Measurements from ENCODE around the gene LMO7.
"Not testable (repeated sequence)": the region's sequence is repeated elsewhere in the genome, so short reads cannot be mapped to it uniquely, and the experiment has no call there.

Gene LMO7

GRCh38 chr13:75699062-75699461 is 62.9 kb downstream of the LMO7 start:
- DNase-seq (ENCODE audit: low spot score): no peak

GRCh38 chr13:75699717-75700116 is 63.6 kb downstream of the LMO7 start:
- DNase-seq (ENCODE audit: low spot score): not testable (repeated sequence)

DNA sequence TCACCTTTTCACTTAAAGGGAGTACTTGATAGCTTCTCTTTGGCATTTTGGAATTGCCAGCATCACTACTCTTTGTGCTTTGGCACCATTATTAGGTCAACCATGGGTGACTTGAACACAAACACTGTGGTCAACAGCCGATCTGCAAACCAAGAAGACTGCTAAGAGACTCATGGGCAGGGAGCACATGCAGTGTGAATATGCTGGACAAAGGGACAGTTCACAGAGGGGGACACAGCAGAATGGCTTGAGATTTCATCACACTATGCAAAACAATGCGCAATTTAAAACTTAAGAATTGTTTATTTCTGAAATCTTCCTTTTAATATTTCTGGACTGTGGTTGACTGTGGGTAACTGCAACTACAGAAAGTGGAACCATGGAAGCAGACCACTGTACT is 64.4 kb downstream of the LMO7 start:
- DNase-seq (ENCODE audit: low spot score): no peak

GRCh38 chr13:75702476-75702875 is 66.3 kb downstream of the LMO7 start:
- DNase-seq (ENCODE audit: low spot score): no peak

- no peak for DNase-seq (ENCODE audit: low spot score)
Observed at GRCh38 chr13:75703769-75704168, 67.6 kb downstream of the LMO7 start.

GRCh38 chr13:75704194-75704926 is 68.2 kb downstream of the LMO7 start:
- peak; percentile 21 for DNase-seq (ENCODE audit: low spot score)

DNA sequence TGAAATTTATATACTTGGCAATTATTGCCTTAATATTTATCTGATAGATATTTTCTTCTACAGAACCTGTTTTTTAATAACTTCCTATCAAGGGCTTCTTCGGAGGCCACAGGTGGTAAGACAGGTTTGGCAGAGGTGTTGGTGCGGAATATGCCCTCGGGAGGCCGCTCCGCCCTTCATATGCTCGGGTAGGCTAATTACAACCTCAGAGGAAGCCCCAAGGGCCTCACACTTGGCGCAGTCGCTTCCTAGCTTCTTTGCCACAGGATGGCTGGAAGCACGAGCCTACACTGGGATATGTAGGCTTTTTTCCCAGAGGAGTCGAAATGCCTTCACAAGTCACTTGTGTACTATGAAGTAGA is 68.8 kb downstream of the LMO7 start:
- no peak for DNase-seq (ENCODE audit: low spot score)

DNA sequence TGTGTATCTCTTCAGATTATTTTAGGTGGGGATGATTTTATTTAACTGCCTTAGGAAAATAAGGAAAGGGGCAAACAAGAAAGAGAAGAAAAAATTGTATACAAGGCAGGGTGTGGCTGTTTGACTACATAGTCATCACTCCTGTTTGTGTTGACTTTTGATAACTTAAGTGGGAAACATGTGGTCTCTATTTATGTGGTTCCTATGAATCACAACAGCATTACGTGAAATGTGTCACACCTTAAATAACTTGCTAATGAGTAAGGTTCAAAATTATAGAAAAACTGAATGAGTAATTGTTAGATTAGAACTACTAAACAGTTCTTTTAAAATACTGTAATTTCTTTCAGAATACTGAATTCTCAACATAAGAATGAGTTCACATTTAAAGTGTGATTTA is 69.3 kb downstream of the LMO7 start:
- DNase-seq (ENCODE audit: low spot score): peak; percentile 14

- no peak for DNase-seq (ENCODE audit: low spot score)
Observed at GRCh38 chr13:75705908-75706307, 69.8 kb downstream of the LMO7 start.

- DNase-seq (ENCODE audit: low spot score): no peak
Observed at GRCh38 chr13:75713852-75714251, 77.7 kb downstream of the LMO7 start.

GRCh38 chr13:75715601-75716523 is 79.7 kb downstream of the LMO7 start:
- DNase-seq (ENCODE audit: low spot score): no peak

GRCh38 chr13:75717525-75717924 is 81.4 kb downstream of the LMO7 start:
- DNase-seq (ENCODE audit: low spot score): no peak

DNA sequence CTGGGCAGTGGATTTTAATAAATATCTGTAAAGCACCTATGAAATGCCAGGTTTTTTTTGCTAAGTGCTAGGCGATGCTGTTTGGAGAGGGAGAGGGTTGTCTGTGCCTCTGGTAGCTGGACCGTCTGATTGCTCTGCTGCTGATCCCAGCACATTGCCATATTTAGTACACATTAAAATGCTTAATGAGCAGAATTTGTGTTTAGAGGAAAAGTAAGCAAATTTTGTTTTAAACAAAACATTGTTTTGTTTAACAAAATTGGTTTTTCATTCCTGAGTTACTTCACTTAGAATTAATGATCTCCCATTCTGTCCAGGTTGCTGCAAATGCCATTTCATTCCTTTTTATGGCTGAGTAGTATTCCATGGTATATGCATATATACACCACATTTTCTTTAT is 85.2 kb downstream of the LMO7 start:
- no peak for DNase-seq (ENCODE audit: low spot score)

- no peak for DNase-seq (ENCODE audit: low spot score)
Observed at GRCh38 chr13:75723901-75724300, 87.8 kb downstream of the LMO7 start.

GRCh38 chr13:75724752-75725517 is 88.8 kb downstream of the LMO7 start:
- DNase-seq (ENCODE audit: low spot score): no peak

DNA sequence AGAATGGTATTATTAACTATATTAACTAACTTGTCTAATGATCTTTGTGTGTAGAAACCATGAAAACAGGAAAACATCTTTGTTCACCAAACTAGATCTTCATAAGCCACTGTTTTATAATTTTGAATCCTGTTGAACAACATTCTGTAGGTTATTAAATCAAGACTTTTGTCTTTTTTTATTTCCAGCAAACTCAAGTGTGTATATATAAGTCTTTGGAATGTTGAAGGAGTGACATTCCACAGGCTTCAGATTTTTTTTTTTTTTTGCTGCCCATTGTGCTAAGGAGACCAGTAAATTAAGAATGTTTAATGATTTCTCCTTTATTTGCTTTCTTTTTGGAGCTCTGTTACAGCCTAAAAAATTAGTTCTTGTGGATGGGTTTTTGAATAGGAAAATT is 89.6 kb downstream of the LMO7 start:
- DNase-seq (ENCODE audit: low spot score): no peak

DNA sequence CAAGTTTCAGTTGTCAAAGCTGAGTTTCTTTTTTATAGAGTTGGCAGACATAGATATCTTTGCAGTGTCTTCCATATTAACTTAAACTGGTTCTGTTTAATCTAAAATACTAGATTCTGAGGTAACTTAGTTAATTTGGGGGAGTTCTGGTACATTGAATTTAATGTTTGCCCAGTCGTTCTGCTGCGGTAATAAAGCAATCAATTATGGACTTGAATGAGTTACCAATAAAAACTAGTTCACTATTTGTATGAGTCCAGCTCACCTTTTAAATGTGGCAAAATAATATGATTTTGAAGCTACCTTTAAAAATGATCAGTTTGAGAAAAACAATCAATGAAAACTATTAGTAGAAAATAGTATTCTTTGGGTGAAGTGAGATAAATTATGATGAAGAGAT is 90.2 kb downstream of the LMO7 start:
- DNase-seq (ENCODE audit: low spot score): no peak

GRCh38 chr13:75733113-75733512 is 97.0 kb downstream of the LMO7 start:
- not testable (repeated sequence) for DNase-seq (ENCODE audit: low spot score)

- no peak for DNase-seq (ENCODE audit: low spot score)
Observed at GRCh38 chr13:75736173-75736572, 100.0 kb downstream of the LMO7 start.

DNA sequence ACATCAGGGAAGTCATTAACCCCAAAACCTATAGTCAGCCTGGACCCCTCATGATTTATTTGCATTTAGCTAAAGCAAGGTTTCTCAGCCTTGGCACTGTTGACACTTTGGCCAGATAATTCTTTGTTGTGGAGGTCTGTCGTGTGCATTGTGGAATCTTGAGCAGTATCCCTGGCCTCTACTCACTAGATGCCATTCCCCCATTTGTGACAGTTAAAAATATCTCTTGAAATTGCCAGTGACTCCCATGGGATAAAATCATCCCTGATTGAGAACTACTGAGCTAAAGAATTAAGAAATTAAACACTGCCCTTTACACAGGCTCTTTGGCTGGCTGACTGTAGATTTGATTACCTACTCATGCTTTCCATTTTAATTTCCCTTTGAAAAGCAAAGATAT is 102.7 kb downstream of the LMO7 start:
- DNase-seq (ENCODE audit: low spot score): no peak

GRCh38 chr13:75739244-75739868 is 103.2 kb downstream of the LMO7 start:
- DNase-seq (ENCODE audit: low spot score): no peak

- no peak for DNase-seq (ENCODE audit: low spot score)
Observed at GRCh38 chr13:75740031-75740430, 103.9 kb downstream of the LMO7 start.

Measured in AG08396 (cell line).